Mesenchymal stem cell (in vitro differentiated cells and primary cell): ENCODE data around the gene KDM5B.
A peak's percentile ranks its signal among the peaks of the same experiment; 100 is the strongest.

Experiments used
- DNase-seq: peaks from one replicate; pipeline ENCODE4 v3.0.0-alpha.2; 2013
- H2AFZ ChIP-seq: one replicate; pipeline ENCODE4 v1.6.1; 2013; ENCODE audit warnings: low read depth, mild to moderate bottlenecking, control low read depth, inconsistent platforms, low read length, moderate library complexity
- H2AK5ac ChIP-seq: 2 replicates; pipeline ENCODE4 v1.6.1; 2013; ENCODE audit warnings: low read length, moderate library complexity, mild to moderate bottlenecking, inconsistent platforms; ENCODE audit not compliant: severe bottlenecking
- H2BK120ac ChIP-seq: one replicate; pipeline ENCODE4 v1.6.1; 2013; ENCODE audit warnings: low read depth, mild to moderate bottlenecking, inconsistent platforms, low read length, moderate library complexity
- H2BK12ac ChIP-seq, 2 experiments: one replicate each; pipeline ENCODE4 v1.6.1; 2013; ENCODE audit warnings: inconsistent platforms in 2 of 2, low read length in 2 of 2, mild to moderate bottlenecking in 2 of 2, moderate library complexity in 2 of 2, control low read depth in 1 of 2
- H2BK15ac ChIP-seq: one replicate; pipeline ENCODE4 v1.6.1; 2013; ENCODE audit warnings: mild to moderate bottlenecking, low read depth, inconsistent platforms; ENCODE audit not compliant: poor library complexity, severe bottlenecking
- H2BK5ac ChIP-seq: 2 replicates; pipeline ENCODE4 v1.6.1; 2013; ENCODE audit warnings: low read depth, mild to moderate bottlenecking, low read length, control low read depth, inconsistent platforms; ENCODE audit not compliant: poor library complexity, severe bottlenecking
- H3K14ac ChIP-seq, 2 experiments: one replicate each; pipeline ENCODE4 v1.6.1; 2013; ENCODE audit warnings: inconsistent platforms in 2 of 2, low read length in 2 of 2, control low read depth in 1 of 2, mild to moderate bottlenecking in 1 of 2, moderate library complexity in 1 of 2
- H3K18ac ChIP-seq, 2 experiments: one replicate each; pipeline ENCODE4 v1.6.1; 2013; ENCODE audit warnings: inconsistent platforms in 2 of 2, low read length in 2 of 2, control low read depth in 1 of 2, low read depth in 1 of 2, mild to moderate bottlenecking in 1 of 2
- H3K23ac ChIP-seq, 2 experiments: one replicate each; pipeline ENCODE4 v1.6.1; 2013; ENCODE audit warnings: inconsistent platforms in 2 of 2, low read length in 2 of 2, mild to moderate bottlenecking in 2 of 2, moderate library complexity in 2 of 2, control low read depth in 1 of 2
- H3K27ac ChIP-seq: 2 replicates; pipeline ENCODE4 v1.5.1; 2013; ENCODE audit warnings: mild to moderate bottlenecking, moderate library complexity, low read length, control low read depth, inconsistent platforms; ENCODE audit not compliant: poor library complexity, severe bottlenecking
- H3K27me3 ChIP-seq, 2 experiments: 2 replicates each; pipeline versions ENCODE4 v1.6.1 to v1.7.0; 2013; ENCODE audit warnings: low read length in 2 of 2, mild to moderate bottlenecking in 2 of 2, moderate library complexity in 2 of 2, control low read depth in 1 of 2, inconsistent platforms in 1 of 2; ENCODE audit not compliant: control insufficient read depth in 1 of 2, insufficient read depth in 1 of 2
- H3K36me3 ChIP-seq, 2 experiments: 2 replicates each; pipeline versions ENCODE4 v1.6.1 to v1.7.0; 2013; ENCODE audit warnings: low read length in 2 of 2, control low read depth in 1 of 2, inconsistent platforms in 1 of 2, low read depth in 1 of 2, mild to moderate bottlenecking in 1 of 2; ENCODE audit not compliant: insufficient read depth in 2 of 2, control insufficient read depth in 1 of 2
- H3K4ac ChIP-seq, 2 experiments: one replicate each; pipeline ENCODE4 v1.6.1; 2013; ENCODE audit warnings: inconsistent platforms in 2 of 2, low read length in 2 of 2, mild to moderate bottlenecking in 2 of 2, moderate library complexity in 2 of 2, control low read depth in 1 of 2, low read depth in 1 of 2
- H3K4me1 ChIP-seq: 2 replicates; pipeline ENCODE4 v1.6.1; 2013; ENCODE audit warnings: low read depth, low read length, control low read depth; ENCODE audit not compliant: control insufficient read depth, insufficient read depth
- H3K4me2 ChIP-seq: 2 replicates; pipeline ENCODE4 v1.6.1; 2013; ENCODE audit warnings: low read length, mild to moderate bottlenecking, inconsistent platforms; ENCODE audit not compliant: poor library complexity, severe bottlenecking
- H3K4me3 ChIP-seq, 2 experiments: 2 replicates each; pipeline versions ENCODE4 v1.5.1 to v1.7.0; 2013; ENCODE audit warnings: low read length in 2 of 2, mild to moderate bottlenecking in 2 of 2, control low read depth in 1 of 2, low read depth in 1 of 2; ENCODE audit not compliant: insufficient read depth in 1 of 2
- H3K79me1 ChIP-seq: replicated peaks from 2 replicates; pipeline ENCODE4 v1.6.1; 2013; ENCODE audit warnings: mild to moderate bottlenecking, control low read depth, low read length, inconsistent platforms; ENCODE audit not compliant: poor library complexity, severe bottlenecking
- H3K9ac ChIP-seq: 2 replicates; pipeline ENCODE4 v1.7.0; 2013; ENCODE audit warnings: mild to moderate bottlenecking, low read length, moderate library complexity
- H3K9me3 ChIP-seq: 2 replicates; pipeline ENCODE4 v1.7.0; 2013; ENCODE audit warnings: mild to moderate bottlenecking, low read length; ENCODE audit not compliant: control insufficient read depth
- H4K8ac ChIP-seq: one replicate; pipeline ENCODE4 v1.6.1; 2013; ENCODE audit warnings: inconsistent platforms, mild to moderate bottlenecking, low read length, moderate library complexity
- H4K91ac ChIP-seq: one replicate; pipeline ENCODE4 v1.6.1; 2013; ENCODE audit warnings: mild to moderate bottlenecking, low read length, inconsistent platforms
- WGBS: methylation state at CpG from one replicate; pipeline ENCODE4 v1.1.7; 2013; ENCODE audit warnings: mixed read lengths; 5-methylcytosine and 5-hydroxymethylcytosine counted together

Gene KDM5B

GRCh38 chr1:202706851-202707250 lies 101.4 kb downstream of the KDM5B start:
- Histone ChIP-seq H3K14ac (no peak overlapping the region), H3K4ac (no peak overlapping the region), H2BK5ac (no peak overlapping the region), H2AFZ (no peak overlapping the region), H3K4me2 (no peak overlapping the region), H2BK12ac (no peak overlapping the region), H4K8ac (no peak overlapping the region), H3K23ac (no peak overlapping the region), H3K9ac (no peak overlapping the region), H3K4me3 (no peak overlapping the region), H3K36me3 (no peaks in the 10 kb centered on the region), H2BK15ac (no peak overlapping the region), H3K4me1 (peaks cover 12% of the 10 kb centered on the region), H2BK120ac (no peak overlapping the region), H3K79me1 (no peaks in the 10 kb centered on the region), H3K27me3 (peaks cover 97 to 98% of the 10 kb centered on the region in 2 experiments), H4K91ac (no peak overlapping the region), H3K9me3 (no peaks in the 10 kb centered on the region), H3K18ac (no peak overlapping the region), H2AK5ac (no peak overlapping the region), H3K27ac (no peak overlapping the region)
- 76% methylated on average over 5 of the region's 5 CpGs for WGBS
- DNase-seq, result no peak

- Histone ChIP-seq H4K91ac (no peak overlapping the region), H2BK12ac (no peak overlapping the region), H3K4me1 (peaks cover 4% of the 10 kb centered on the region), H3K4me2 (no peak overlapping the region), H2BK5ac (no peak overlapping the region), H3K9me3 (no peaks in the 10 kb centered on the region), H3K18ac (no peak overlapping the region), H3K14ac (no peak overlapping the region), H3K23ac (no peak overlapping the region), H3K4ac (no peak overlapping the region), H3K27ac (no peak overlapping the region), H2BK15ac (no peak overlapping the region), H2AK5ac (no peak overlapping the region), H3K27me3 (peaks cover 88 to 94% of the 10 kb centered on the region in 2 experiments), H3K4me3 (no peak overlapping the region), H3K36me3 (no peaks in the 10 kb centered on the region), H2BK120ac (no peak overlapping the region), H3K79me1 (no peaks in the 10 kb centered on the region), H3K9ac (no peak overlapping the region), H4K8ac (no peak overlapping the region), H2AFZ (no peak overlapping the region)
- WGBS, result 85% methylated on average over 4 of the region's 4 CpGs
- DNase-seq, result no peak
Observed at GRCh38 chr1:202704601-202705000, 103.6 kb downstream of the KDM5B start.

GRCh38 chr1:202703191-202703590 lies 105.0 kb downstream of the KDM5B start:
- Histone ChIP-seq H3K4me3 (no peak overlapping the region), H3K27me3 (peaks cover 79 to 92% of the 10 kb centered on the region in 2 experiments), H3K27ac (no peak overlapping the region), H2AFZ (no peak overlapping the region), H3K9ac (no peak overlapping the region), H3K4me1 (no peaks in the 10 kb centered on the region), H2BK5ac (no peak overlapping the region), H2BK12ac (no peak overlapping the region), H3K9me3 (no peaks in the 10 kb centered on the region), H3K14ac (no peak overlapping the region), H3K36me3 (no peaks in the 10 kb centered on the region), H4K8ac (no peak overlapping the region), H3K79me1 (no peaks in the 10 kb centered on the region), H2BK120ac (no peak overlapping the region), H2BK15ac (no peak overlapping the region), H3K4me2 (no peak overlapping the region), H4K91ac (no peak overlapping the region), H3K18ac (no peak overlapping the region), H2AK5ac (no peak overlapping the region), H3K23ac (no peak overlapping the region), H3K4ac (no peak overlapping the region)
- WGBS, result no CpG with 5 or more reads among the region's 6 CpGs
- no peak for DNase-seq

- no peak overlapping the region for H4K8ac ChIP-seq
- WGBS, result 32% methylated on average over 4 of the region's 5 CpGs
- H3K4ac ChIP-seq, result no peak overlapping the region
- no peak overlapping the region for H2BK5ac ChIP-seq
- no peaks in the 10 kb centered on the region for H3K9me3 ChIP-seq
- H2AFZ ChIP-seq, result no peak overlapping the region
- H3K27ac ChIP-seq, result no peak overlapping the region
- H3K79me1 ChIP-seq, result no peaks in the 10 kb centered on the region
- DNase-seq, result no peak
- H4K91ac ChIP-seq, result no peak overlapping the region
- H3K9ac ChIP-seq, result no peak overlapping the region
- H2BK12ac ChIP-seq, result no peak overlapping the region
- H2AK5ac ChIP-seq, result no peak overlapping the region
- no peak overlapping the region for H2BK15ac ChIP-seq
- H3K36me3 ChIP-seq, result no peaks in the 10 kb centered on the region
- no peak overlapping the region for H3K4me2 ChIP-seq
- no peaks in the 10 kb centered on the region for H3K4me1 ChIP-seq
- peak overlapping the region in 1 of 2 experiments; percentile 70 for H3K23ac ChIP-seq
- no peak overlapping the region for H3K14ac ChIP-seq
- H3K27me3 ChIP-seq, result peaks cover 77 to 92% of the 10 kb centered on the region in 2 experiments
- no peak overlapping the region for H3K18ac ChIP-seq
- no peak overlapping the region for H2BK120ac ChIP-seq
- H3K4me3 ChIP-seq, result no peak overlapping the region
Observed at GRCh38 chr1:202702088-202702487, 106.1 kb downstream of the KDM5B start.
